Stimulated activated CD8-positive, alpha-beta memory T cell treated with anti-CD3 and anti-CD28 coated beads, Interleukin-4, amount 100 ng/mL, for 1 hour (primary cell): ENCODE data around the gene INPP5J.
"Not testable (repeated sequence)": the region's sequence is repeated elsewhere in the genome, so short reads cannot be mapped to it uniquely, and the experiment has no call there.

Source experiments
- DNase-seq, 2 donors: peaks; one replicate each; pipeline ENCODE4 v3.0.0-alpha.2; 2020; ENCODE audit warnings: low read depth in 2 of 2, low spot score in 1 of 2

The INPP5J gene

DNA sequence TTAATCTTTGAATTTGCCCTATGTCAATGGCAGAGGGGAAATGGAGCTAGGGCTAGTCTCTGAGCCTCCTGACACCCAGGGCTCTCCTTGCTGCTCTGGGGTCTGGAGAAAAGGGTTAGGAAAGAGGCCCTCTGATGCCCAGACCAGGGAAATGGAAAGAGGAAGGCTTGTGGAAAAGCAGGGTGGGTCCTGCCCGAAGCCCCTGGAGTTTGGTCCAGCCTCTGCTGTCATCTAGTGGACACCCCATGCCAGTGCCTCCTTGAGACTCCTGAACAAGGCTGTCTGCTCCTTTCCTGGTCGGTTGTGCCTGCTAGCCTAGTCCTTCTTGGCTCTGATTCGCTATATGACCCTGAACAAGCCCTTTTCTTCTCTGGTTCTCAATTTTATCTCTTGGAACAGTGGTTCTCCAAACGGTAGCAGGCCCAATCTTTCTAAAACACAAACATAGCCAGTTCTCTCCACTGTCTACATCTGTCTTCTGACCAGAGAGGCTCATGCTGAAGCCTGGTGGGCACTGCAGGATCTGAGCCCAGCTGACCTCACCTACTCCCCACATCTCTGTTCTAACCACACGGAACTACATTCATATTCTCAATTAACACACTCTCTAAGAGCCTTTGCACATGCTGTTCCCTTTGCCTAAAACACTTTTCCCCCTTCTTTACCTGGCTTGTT, 26.3 kb downstream of the INPP5J start:
- DNase-seq, result no peak

- no peak for DNase-seq
Observed at GRCh38 chr22:31150615-31151014, 27.8 kb downstream of the INPP5J start.

DNA sequence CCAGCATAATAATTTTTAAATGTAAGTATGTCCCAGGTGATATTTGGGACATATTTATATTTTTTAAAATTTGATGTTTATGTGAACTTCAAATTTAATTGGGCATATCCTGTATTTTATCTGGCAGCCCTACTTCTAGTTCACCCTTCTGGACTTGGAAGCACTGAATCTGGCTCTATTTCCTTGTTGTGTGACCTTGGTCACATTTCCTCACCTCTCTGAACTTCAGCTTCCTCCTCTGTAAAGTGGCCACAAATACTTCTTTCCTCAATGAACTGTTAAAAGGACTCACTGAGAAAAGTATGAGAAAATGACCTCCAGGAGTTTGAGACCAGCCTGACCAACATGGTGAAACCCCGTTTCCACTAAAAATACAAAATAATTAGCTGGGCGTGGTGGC, 29.1 kb downstream of the INPP5J start:
- DNase-seq, result no peak

DNA sequence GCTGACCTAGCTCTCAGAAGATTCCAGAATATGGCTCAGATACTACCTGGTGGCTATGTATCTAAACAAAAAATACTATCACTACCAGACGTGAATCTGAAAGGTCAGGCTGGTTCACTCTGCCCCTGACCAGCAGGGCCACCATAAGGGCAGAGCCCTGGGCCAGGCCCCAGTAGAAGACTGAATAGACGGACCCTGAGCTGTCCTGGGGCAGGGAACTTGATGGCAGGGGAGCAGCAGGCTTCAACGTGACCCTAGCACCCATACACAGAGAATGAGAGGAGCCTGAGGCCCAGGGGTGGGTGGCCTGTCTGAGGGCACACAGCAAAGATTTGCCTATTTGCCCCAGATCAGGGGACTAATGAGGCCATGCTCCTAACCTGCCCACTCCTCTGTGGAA, 30.6 kb downstream of the INPP5J start:
- no peak for DNase-seq

DNA sequence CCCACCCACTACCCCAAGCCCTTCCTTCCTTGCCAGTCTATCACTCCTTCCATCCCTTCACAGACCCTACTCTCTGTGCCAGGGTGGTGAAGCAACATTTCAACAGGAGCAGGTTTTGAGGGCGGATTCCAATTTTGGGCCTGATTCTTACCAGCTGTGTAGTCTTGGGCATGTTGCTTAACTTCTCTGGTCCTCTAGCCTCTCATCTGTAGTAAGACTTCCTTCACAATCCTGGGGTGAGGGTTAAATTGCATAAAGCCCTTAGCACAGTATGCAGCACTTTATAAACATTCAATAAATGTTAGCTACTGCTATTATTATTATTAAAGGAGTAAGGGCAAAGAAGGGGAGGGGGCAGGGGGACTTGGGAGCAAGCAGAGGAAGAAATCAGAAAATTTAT, 32.2 kb downstream of the INPP5J start:
- DNase-seq, result no peak

DNA sequence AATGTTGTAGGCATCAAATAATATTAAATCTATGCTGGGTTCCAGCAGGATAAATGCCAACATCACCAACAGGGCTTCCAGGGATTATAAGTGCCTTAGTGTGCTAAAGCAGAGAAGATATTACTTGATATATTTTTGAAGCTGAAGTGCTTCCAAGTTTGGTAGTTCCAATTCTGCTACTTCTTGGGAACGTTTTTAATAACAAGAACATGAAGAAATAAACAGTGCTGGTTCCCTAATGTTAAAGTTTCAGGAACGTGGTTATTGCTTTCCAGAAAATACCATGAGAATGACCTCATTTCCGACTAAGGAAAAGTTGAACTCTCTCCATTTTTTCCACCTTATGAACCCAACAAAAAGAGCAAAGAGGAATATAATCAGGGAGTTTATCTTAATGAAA, 32.7 kb downstream of the INPP5J start:
- DNase-seq, result no peak

DNA sequence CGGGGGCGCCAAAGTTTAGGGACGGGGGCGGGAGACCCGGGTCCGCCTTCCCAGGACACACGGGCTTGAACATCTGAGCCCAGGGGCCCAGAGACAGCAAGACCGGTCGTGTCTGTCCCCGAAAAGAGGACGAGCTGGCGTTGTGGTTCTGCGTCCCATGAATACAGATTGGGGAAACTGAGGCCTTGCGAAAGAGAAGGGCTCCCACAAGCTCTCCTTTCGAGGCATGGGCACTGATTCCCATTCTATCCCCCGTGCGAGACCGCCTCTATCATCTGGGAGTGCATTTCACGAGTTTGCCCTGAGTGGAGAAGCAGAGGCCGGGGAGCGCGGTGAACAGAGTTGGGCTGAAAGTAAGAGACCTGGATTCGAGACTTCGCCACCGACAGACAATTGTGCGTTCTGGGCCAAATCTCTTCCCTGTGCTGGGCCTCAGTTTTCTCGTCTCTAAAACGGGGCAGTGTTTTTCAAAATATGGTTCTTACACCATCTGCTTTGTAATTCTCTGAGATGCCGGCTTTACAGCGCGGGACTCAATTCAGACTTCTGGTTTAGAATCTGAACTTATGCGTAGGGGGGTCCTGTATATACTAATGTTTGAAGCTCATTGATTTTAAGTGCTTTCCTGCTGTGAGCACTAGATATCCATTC, 37.7 kb downstream of the INPP5J start:
- DNase-seq, result peak in 1 of 2 donors; percentile 1

- no peak for DNase-seq
Observed at GRCh38 chr22:31161386-31161785, 38.6 kb downstream of the INPP5J start.

DNA sequence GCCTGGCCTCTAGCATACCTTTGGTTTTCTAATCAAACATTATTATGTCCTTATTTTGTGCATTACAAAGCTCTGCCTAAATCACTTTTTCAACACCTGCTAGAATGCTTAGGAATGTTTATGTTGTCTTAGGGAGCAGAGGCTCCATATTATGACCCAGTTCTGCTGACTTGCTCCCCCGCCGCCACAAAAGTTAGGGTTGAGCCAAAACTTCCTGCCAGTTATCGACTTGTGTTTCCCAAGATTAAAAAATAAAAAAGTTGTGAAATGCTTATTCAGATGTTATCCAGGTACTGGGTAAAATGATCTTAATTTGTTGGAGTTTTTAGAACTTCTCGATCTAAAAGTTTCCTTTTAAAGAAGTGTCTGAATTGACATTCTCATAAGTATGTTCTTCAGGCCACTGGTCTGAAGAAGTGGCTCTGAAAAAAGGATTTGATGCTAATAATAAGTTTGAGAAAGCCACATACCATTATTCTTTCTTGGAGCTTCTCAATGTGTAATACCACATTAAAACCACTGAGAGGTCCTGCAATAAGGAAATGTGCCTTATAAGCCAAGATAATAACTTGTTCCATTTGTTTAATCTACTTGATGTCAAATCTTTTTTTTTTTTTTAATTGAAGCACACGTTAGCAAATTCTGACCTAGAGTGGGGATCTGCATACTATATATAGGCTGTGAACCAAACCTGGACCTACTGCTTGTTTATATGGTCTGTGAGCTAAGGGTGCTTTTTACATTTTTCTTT, 39.4 kb downstream of the INPP5J start:
- no peak for DNase-seq

DNA sequence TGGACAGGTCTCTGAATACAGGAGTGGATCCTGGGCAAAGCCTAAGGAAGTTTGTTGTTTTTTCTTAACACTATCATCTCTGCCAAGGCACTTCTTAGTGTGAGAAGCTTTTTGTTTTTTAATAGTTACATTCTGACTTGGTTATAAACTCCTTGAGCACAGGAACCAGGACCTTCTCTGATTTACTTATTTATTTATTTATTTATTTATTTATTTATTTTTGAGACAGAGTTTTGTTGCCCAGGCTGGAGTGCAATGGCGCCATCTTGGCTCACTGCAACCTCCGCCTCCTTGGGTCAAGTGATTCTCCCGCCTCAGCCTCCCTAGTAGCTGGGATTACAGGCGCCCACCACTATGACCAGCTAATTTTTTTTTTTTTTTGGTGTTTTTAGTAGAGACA, 48.2 kb downstream of the INPP5J start:
- DNase-seq, result no peak

GRCh38 chr22:31171734-31172133, 49.0 kb downstream of the INPP5J start:
- not testable (repeated sequence) for DNase-seq

- no peak for DNase-seq
Observed at GRCh38 chr22:31173386-31174145, 50.8 kb downstream of the INPP5J start.

- no peak for DNase-seq
Observed at GRCh38 chr22:31176923-31177322, 54.2 kb downstream of the INPP5J start.

- no peak for DNase-seq
Observed at GRCh38 chr22:31177420-31178162, 54.8 kb downstream of the INPP5J start.

- DNase-seq, result no peak
Observed at GRCh38 chr22:31178859-31179258, 56.1 kb downstream of the INPP5J start.

GRCh38 chr22:31179345-31179744, 56.6 kb downstream of the INPP5J start:
- no peak for DNase-seq

GRCh38 chr22:31184015-31184414, 61.2 kb downstream of the INPP5J start:
- no peak for DNase-seq
